ENCODE measurements around the gene NHEJ1.

NHEJ1 gene

DNA sequence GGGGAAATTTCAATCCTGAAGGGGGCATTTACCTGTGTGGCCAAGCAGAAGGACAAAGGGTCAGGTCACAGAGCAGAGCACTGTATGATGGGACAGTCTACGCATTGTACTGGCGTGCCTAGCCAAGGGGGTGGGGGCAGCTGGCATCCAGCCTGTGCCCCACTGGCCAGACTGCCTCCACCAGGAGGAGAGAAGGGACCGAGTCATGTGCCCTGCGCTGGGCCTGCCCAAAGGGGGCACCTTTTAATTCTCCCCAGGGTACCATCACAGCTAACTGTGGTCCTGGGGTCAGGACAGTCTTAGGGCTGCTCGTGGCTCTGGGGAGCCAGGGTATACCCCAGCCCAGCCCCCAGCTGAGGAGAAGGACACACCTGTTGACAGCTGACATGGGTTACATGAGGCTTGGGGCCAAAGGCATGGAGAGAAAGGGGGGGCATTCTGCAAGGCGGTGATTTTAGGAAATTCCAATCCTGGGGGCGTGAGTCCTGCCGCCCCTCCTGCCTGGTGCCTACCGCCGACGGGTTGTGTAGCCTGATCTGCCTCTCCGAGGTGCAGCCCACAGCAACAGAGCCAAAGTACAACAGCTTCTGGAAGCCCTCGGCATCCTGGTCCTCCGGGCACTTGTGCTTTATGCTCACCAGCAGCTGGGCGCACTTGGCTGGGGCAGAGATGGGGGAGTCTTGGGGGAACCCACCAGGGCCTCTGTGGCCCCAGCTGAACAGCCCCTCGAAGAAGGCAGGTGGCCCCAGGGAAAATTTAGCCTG lies 130.3 kb downstream of the NHEJ1 start:
- Histone ChIP-seq H3K36me3 (ENCODE audit: control insufficient read depth, insufficient read depth, low read length) (no peaks in the 10 kb centered on the region), H3K9ac (ENCODE audit: low read length) (no peak overlapping the region), H3K9me3 (ENCODE audit: control insufficient read depth, low read length) (no peaks in the 10 kb centered on the region), H3K4me1 (ENCODE audit: control insufficient read depth, insufficient read depth, low read length) (no peaks in the 10 kb centered on the region), H3K4me3 (ENCODE audit: low read length) (no peak overlapping the region), H3K27me3 (ENCODE audit: control insufficient read depth, insufficient read depth, low read length) (peaks cover 3% of the 10 kb centered on the region)

DNA sequence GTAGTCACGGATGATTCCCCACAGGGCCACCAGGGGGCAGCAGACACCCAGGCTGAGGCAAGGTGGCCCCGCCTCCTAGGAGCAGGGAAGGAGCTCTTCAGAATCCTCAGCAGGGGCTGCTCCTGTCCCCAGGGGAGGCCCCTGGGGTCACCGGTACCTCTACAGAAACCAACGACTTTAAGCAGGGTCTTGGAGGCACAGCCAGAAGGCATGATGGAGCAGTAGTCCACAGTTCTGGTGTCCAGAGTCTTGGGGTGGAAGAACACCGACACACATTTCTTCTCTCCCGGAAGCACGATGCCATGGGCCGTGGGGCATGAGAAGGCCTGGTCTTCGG lies 130.8 kb downstream of the NHEJ1 start:
- Histone ChIP-seq H3K27me3 (ENCODE audit: control insufficient read depth, insufficient read depth, low read length) (peaks cover 3% of the 10 kb centered on the region), H3K36me3 (ENCODE audit: control insufficient read depth, insufficient read depth, low read length) (no peaks in the 10 kb centered on the region), H3K9me3 (ENCODE audit: control insufficient read depth, low read length) (no peaks in the 10 kb centered on the region), H3K4me1 (ENCODE audit: control insufficient read depth, insufficient read depth, low read length) (no peaks in the 10 kb centered on the region), H3K9ac (ENCODE audit: low read length) (no peak overlapping the region), H3K4me3 (ENCODE audit: low read length) (no peak overlapping the region)

DNA sequence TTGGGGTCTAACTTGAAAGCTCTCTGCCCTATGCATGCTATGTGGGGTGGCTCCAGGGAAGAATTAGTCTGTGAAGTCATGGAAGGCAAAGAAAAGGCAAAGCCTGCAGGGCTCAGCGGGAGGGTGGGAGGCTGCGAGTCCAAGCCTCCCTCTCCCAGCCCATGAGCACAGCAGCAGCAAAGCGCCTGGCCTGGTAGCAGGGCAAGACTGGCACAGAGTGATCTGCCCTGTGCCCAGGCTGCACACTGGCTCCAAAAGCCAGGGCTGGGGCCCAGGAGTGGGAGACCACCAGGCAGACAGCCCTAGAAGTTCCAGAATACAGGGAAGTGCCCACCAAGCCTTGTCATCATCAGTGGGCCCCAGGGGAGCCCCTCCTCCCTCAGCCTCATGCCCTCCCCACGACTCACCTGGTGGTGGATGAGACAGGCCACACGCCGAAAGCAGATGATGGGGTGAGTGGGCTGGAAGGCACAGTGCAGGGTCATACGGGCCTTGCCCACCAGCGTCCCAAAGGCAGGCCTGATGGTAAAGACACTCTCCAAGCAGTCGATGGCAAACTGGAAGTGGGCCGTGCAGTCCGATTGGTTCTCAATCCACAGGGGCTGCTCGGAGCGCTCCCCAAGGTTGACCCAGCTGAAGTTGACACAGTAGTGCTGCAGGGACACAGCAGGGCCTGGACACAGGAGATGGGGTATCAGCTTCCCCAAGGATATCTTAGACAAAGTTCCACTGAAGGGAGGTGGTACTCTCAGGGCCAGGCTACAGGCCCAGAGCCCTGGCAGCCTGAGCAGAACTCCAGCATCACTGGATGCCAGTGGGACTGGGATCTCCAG lies 131.4 kb downstream of the NHEJ1 start:
- H3K9ac ChIP-seq (ENCODE audit: low read length), result no peak overlapping the region

DNA sequence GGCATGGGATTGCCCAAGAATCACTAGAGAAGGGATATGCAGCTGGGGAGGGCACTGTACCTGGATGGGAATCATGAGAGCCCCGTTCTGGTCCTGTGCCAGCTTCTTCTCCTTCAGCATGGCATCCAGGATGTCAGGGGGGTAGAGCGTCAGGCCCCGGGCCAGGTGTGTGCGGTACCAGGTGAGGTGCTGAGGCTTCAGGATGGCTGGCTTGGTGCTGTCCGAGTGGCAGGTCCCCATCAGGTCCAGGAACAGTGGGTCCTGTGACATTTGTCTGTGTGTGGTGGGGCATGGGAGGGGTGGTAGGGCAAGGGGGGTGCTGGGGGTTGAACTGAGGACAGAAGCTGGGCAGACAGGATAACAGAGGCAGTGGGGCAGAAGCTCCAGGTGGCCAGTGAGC lies 132.5 kb downstream of the NHEJ1 start:
- Histone ChIP-seq H3K4me1 (ENCODE audit: control insufficient read depth, insufficient read depth, low read length) (no peaks in the 10 kb centered on the region), H3K36me3 (ENCODE audit: control insufficient read depth, insufficient read depth, low read length) (no peaks in the 10 kb centered on the region), H3K9me3 (ENCODE audit: control insufficient read depth, low read length) (no peaks in the 10 kb centered on the region), H3K4me3 (ENCODE audit: low read length) (no peak overlapping the region), H3K27me3 (ENCODE audit: control insufficient read depth, insufficient read depth, low read length) (peaks cover 8% of the 10 kb centered on the region), H3K9ac (ENCODE audit: low read length) (no peak overlapping the region)

More for the DNA sequence above, 131.4 kb downstream of the NHEJ1 start:
- no peak overlapping the region for H3K4me3 ChIP-seq (ENCODE audit: low read length)
- peaks cover 3% of the 10 kb centered on the region for H3K27me3 ChIP-seq (ENCODE audit: control insufficient read depth, insufficient read depth, low read length)
- H3K36me3 ChIP-seq (ENCODE audit: control insufficient read depth, insufficient read depth, low read length), result no peaks in the 10 kb centered on the region
- no peaks in the 10 kb centered on the region for H3K9me3 ChIP-seq (ENCODE audit: control insufficient read depth, low read length)
- no peaks in the 10 kb centered on the region for H3K4me1 ChIP-seq (ENCODE audit: control insufficient read depth, insufficient read depth, low read length)

DNA sequence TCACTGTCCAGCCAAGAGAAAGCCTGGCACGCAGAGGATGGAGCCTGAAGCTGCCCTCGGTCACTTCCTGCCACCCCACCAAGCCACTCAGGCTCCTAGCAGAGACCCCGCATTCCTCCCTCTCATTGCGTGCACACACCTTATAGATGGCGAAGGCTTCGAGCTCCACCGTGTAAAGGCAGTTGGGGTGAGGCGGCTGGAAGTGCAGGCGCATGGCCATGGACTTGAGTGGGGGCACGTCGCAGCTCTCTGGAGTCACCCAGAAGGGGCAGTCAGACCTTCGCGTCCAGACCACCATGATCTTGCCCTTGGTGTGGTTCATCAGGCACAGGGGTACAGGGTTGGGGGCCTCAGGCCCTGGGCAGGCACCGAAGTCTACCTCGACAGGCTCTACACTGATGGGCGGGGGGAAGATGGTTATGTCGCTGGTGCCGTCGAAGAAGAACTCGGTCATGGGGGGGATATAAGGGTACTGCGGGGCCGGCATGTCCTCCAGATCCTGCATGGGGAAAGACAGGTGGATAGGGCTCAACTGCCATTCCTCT lies 133.0 kb downstream of the NHEJ1 start:
- Histone ChIP-seq H3K9me3 (ENCODE audit: control insufficient read depth, low read length) (no peaks in the 10 kb centered on the region), H3K36me3 (ENCODE audit: control insufficient read depth, insufficient read depth, low read length) (no peaks in the 10 kb centered on the region), H3K9ac (ENCODE audit: low read length) (no peak overlapping the region), H3K4me3 (ENCODE audit: low read length) (no peak overlapping the region), H3K27me3 (ENCODE audit: control insufficient read depth, insufficient read depth, low read length) (peaks cover 10% of the 10 kb centered on the region), H3K4me1 (ENCODE audit: control insufficient read depth, insufficient read depth, low read length) (no peaks in the 10 kb centered on the region)

DNA sequence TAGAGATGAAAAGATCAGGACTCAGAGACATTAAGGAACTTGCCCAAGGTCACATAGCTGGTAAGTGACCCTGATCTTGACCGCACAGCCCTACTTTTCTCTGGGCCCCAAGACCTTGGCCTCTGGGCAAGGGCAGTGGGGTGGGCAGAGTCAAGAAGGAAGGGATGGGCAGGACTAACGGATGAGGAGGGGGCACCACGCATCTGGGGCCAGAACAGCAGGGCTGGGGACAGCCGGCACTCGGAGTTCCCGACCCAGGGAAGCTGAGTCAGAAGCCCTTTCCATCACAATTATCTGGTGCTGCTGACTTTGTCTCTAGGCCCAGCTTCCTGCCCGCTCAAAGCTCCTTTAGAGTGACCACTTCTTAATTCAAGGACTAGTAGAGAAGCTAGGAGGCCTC lies 133.7 kb downstream of the NHEJ1 start:
- Histone ChIP-seq H3K9ac (ENCODE audit: low read length) (no peak overlapping the region), H3K36me3 (ENCODE audit: control insufficient read depth, insufficient read depth, low read length) (no peaks in the 10 kb centered on the region), H3K27me3 (ENCODE audit: control insufficient read depth, insufficient read depth, low read length) (peaks cover 10% of the 10 kb centered on the region), H3K4me3 (ENCODE audit: low read length) (no peak overlapping the region), H3K9me3 (ENCODE audit: control insufficient read depth, low read length) (no peaks in the 10 kb centered on the region), H3K4me1 (ENCODE audit: control insufficient read depth, insufficient read depth, low read length) (no peaks in the 10 kb centered on the region)

DNA sequence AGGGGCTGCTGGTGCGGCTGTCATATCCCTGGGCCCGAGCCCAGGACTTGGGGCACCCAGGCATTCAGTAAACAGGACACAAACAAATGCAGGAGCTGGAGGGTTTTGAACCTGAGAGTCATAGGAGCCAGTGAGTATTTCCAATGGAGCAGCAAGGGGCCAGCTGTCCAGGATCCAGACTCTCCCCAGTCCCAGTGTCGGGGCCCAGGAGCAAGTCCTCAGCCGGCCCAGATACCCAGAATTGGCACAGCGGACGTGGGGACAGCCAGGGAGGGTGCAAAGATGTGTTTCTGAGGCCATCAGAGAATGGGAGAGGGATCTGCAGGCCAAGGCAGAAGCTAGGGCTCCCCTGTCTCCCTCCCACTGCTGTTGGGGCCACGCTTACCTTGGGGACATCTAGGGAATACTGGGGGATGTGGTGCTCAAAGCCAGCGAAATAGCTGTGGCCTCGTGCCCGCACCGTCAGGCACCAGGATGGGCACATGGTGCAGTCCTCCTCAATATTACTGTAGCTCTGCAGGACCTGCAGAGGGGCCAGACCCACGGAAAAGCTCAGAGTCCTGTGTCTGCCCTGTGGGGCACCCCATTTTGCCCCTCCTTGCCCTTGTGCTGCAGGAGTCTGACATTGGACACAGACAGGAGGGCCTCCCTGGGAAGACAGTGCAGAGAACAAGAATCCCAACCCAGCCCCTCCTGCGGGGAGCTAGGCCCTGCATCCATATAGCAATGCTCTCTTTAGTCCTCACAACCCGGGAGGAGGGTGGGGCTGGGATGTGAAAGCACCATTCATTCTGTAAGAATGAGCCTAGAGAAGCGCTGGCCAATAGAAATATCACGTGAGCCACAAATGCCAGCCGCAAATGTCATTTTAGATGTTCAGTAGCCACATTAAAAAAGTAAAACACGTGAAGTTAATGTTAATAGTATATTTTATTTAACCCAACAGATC lies 134.7 kb downstream of the NHEJ1 start:
- Histone ChIP-seq H3K9ac (ENCODE audit: low read length) (no peak overlapping the region), H3K4me1 (ENCODE audit: control insufficient read depth, insufficient read depth, low read length) (no peaks in the 10 kb centered on the region)

More for the DNA sequence above, 134.7 kb downstream of the NHEJ1 start:
- no peaks in the 10 kb centered on the region for H3K36me3 ChIP-seq (ENCODE audit: control insufficient read depth, insufficient read depth, low read length)
- H3K27me3 ChIP-seq (ENCODE audit: control insufficient read depth, insufficient read depth, low read length), result peaks cover 13% of the 10 kb centered on the region
- no peaks in the 10 kb centered on the region for H3K9me3 ChIP-seq (ENCODE audit: control insufficient read depth, low read length)
- H3K4me3 ChIP-seq (ENCODE audit: low read length), result no peak overlapping the region
